DMS 273 (cell line): Measurements from ENCODE around the gene LHFPL2.
"Not testable (repeated sequence)": the region's sequence is repeated elsewhere in the genome, so short reads cannot be mapped to it uniquely, and the experiment has no call there.

Experiments used
- DNase-seq: peaks from one replicate; lab custom pipeline; 2025; ENCODE audit not compliant: unreplicated experiment; lab: John Stamatoyannopoulos, UW

Gene LHFPL2

GRCh38 chr5:78648359-78649210 lies at the start of gene LHFPL2:
Gene LHFPL2 (minus strand): TSS chr5:78648772. CDS start chr5:78510213, 138,559 bp downstream.
- peak; percentile 89 for DNase-seq

DNA sequence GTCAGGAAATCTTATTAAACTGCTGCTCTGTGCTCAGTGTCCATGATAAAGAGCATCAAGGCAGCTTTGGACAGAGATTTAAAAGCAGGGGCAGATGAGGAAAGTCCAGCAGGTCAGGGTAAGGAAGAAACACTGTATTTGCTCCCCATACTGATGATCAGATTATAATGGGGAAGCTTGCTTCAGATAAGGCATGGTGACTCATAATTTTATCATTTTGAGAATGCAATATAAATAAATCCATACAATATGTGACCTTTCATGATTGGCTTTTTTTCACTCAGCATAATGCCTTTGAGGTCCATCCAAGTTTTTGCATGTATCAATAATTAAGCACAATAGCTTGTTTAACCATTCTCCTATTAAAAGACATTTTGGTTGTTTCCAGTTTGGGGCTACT lies 48.1 kb upstream of the LHFPL2 start:
- DNase-seq, result no peak

DNA sequence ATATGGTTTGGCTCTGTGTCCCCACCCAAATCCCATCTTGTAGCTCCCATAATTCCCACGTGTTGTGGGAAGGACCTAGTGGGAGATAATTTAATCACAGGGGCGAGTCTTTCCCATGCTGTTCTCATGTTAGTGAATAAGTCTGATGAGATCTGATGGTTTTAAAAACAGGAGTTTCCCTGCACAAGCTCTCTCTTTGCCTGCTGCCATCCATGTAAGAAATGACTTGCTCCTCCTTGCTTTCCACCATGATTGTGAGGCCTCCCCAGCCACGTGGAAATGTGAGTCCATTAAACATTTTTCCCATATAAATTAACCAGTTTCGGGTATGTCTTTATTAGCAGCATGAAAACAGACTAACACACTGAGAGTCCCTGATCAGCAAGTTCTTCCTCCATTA lies 47.5 kb upstream of the LHFPL2 start:
- DNase-seq, result not testable (repeated sequence)

DNA sequence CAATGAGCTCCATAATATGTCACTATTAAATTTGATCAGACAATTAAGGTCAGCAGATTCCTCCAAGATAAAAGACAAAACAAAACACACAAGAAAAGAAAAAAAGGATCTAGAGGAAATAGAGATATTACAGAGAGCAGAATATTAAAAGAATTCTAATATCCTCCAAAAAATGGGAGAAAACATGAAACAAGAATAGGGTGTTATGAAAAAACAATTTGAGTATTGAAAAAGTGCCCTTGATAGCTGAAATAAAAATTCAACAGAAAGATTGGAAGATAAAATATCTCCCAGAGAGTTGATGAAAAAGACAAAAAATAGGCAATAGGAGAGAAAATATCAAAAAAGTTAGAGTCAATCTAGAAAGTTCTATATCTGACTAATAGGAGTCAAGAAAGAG lies 44.8 kb upstream of the LHFPL2 start:
- DNase-seq, result no peak

DNA sequence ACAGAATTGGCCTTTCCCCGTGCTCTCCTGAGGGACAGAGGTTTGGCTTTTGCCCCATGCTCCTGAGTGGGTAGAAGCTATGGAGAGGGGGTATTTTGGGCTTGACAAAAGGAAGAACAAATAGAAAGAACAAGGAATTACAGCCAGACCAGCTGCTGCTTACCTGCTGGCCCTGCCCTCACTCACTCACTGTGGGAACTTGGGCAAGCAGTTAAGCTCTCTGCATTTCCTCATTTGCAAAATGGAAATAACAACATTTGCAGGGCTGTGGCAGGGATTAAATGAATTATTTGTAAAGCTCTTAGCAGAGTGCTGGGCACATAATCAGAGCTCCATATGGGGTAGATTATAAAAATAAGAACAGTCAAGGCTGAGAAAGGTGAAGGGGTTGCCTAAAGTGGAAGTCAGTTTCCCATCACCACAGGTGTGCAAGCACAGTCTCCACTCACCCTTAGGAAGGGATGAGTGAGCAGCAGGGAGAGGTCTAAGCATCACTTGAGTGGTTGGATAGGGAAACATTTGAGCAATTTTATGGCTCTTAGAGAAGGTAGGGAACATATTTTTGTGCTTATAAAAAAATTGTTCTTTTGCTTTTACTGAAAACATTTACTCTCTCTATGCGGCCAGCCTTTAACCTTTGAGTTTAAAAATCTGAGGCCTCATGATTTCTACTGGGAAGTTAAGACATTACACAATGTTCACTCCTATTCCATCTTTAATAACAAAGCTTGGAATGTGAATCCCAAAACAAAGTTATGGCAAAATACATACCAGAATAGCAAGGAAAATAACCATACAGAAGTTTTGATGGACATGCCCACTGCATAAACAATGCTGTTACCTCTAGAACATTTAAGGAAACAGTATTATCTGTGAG lies 42.8 kb upstream of the LHFPL2 start:
- no peak for DNase-seq

DNA sequence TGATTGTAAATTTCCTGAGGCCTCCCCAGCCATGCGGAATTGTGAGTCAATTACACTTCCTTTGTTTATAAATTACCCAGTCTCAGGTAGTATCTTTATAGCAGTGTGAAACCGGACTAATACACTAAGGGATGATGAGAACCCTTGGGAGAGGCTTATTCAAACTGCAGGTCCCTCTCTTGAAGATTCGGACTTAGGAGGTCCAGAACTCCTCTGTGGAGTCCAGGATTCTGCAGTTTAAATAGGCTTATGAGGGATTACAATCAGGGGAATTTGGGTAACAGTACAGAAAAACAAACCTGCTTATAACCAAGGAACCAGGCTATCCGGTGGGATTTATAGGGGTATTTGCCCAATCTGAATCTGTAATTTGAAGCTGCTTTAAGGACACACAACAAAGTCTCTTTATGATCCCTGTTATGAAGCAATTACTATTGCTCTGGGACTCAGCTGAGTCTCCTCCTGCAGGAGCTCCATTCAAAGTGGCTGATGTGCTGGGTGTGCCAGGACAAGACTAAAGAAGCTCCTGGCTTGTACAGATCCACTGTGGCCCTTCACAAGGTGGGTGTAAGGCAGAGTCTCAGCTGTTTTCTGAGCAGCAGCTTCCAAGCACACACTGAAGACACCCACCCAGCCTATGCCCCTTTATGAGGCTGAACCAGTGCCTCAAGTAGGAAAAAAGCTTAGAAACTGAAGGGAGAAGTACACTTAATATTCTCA lies 41.8 kb upstream of the LHFPL2 start:
- DNase-seq, result no peak

DNA sequence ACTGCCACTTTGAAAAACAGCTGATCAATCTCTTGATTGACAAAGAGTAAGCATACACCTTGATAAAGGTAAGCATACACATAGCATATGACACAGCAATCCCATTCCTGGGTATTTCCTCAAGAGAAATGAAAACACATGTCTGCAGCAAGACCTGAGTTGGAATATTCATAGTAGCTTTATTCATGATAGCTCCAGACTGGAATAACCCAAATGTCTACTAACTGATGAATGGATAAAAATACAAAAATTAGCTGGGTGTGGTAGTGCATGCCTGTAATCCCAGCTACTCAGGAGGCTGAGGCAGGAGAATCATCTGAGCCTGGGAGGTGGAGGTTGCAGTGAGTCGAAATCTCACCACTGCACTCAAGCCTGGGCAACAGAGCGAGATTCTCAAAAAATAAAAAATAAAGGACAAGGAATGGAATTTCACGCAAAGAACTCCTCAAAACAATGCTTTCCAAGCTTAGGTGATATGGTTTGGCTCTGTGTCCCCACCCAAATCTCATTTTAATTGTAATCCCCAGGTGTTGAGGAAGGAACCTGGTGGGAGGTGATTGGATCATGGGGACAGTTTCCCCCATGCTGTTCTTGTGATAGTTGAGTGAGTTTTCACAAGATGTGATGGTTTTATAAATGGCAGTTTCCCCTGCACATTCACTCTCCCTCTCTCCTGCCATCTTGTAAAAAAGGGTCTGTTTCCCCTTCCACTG lies 41.1 kb upstream of the LHFPL2 start:
- DNase-seq, result no peak

DNA sequence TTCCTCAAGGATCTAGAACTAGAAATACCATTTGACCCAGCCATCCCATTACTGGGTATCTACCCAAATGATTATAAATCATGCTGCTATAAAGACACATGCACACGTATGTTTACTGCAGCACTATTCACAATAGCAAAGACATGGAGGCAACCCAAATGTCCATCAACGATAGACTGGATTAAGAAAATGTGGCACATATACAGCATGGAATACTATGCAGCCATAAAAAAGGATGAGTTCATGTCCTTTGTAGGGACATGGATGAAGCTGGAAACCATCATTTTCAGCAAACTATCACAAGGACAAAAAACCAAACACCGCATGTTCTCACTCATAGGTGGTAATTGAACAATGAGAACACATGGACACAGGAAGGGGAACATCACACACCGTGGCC lies 38.9 kb upstream of the LHFPL2 start:
- DNase-seq, result not testable (repeated sequence)

- not testable (repeated sequence) for DNase-seq
These were observed 35.3 kb upstream of the LHFPL2 start for GRCh38 chr5:78683905-78684304.

- no peak for DNase-seq
These were observed 31.3 kb upstream of the LHFPL2 start for GRCh38 chr5:78679905-78680304.

DNA sequence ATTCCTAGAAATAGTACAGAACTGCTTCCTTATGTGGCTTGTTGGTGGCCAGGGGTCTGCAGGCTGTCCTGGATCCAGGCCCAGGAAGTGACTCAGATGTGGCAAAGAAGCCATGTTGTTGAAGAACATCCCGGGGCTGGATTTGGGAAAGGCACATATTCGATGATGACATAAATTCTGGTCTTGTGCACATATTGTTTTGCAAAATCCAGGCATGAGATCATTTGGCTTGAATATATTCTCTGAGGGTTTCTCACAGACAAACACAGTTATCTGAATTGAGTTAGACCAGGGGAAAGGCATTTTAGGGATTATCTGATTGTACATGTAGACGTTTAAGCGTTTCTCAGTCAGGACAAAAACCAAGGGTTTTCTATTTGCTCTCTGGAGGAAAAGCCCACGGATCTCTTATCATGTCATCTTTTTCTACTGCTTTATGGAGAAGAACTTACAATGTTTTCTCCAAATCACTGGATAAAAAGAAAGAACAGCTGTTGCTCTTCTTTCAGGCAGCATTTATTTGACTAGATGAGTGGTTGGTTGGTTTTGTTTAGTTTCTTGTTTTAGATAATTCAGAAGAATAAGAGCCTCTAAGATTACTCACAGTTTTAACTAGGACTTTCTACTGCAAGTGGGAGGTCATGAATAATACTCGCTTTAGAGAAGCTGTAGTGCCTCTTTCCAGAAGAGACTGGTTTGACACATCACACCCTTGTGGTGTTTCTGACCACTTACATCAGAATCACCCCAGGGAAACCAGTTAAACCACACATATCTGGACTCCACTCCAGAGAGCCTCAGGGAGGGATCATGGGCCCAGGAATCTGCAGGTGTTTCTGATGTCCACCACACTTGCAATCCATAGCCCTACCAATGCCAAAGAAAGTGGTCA lies 29.5 kb upstream of the LHFPL2 start:
- peak; percentile 10 for DNase-seq

- DNase-seq, result no peak
These were observed 27.6 kb upstream of the LHFPL2 start for GRCh38 chr5:78675956-78676730.

DNA sequence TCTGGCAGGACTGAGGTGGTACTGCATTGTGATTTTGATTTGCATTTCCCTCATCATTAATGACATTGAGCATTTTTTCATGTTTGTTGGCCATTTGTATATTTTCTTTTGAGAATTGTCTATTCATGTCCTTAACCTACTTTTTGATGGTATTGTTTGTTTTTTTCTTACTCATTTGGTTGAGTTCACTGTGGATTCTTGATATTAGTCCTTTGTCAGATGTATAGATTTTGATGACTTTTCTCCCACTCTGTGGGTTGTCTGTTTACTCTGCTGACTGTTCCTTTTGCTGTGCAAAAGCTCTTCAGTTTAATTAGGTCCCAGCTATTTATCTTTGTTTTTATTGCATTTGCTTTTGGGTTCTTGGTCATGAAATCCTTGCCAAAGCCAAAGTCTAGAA lies 25.3 kb upstream of the LHFPL2 start:
- DNase-seq, result not testable (repeated sequence)

DNA sequence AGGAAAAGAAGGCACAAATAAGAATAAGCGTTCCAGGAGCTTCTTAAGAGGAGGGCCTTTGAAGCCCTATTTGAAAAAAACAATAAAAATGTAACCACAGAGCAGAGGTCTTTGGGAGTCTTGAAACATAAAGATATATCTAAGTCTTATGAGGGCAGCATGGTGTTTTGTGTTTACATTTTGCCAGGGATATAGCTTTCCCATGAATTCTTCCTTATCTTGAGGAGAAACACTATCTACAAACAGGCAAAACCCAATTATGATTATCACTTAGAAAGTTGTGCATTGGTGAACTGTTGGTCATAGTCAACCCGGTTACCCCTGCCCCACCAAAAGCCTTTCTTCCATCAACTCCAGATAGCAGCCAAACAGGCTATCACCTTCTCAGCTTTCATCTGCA lies 23.6 kb upstream of the LHFPL2 start:
- DNase-seq, result no peak

DNA sequence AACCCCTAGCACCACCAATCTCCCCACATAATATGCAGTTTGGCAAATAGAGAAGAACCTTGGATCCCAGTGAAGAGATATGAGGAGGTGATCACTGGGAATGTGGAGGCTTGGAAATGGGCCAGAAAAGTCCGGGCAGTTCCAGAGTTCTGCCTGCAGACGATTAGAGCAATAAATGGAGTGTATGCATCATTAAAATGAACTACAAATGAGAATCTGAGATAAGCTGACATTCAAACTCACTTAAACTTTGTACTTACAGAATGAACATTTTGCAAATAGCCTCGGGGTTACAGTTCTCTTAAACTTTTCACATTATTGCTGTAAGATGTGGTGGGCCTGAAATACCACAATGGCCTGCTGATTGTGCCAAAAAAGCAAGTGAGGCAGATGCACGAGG lies 23.0 kb upstream of the LHFPL2 start:
- peak; percentile 15 for DNase-seq

DNA sequence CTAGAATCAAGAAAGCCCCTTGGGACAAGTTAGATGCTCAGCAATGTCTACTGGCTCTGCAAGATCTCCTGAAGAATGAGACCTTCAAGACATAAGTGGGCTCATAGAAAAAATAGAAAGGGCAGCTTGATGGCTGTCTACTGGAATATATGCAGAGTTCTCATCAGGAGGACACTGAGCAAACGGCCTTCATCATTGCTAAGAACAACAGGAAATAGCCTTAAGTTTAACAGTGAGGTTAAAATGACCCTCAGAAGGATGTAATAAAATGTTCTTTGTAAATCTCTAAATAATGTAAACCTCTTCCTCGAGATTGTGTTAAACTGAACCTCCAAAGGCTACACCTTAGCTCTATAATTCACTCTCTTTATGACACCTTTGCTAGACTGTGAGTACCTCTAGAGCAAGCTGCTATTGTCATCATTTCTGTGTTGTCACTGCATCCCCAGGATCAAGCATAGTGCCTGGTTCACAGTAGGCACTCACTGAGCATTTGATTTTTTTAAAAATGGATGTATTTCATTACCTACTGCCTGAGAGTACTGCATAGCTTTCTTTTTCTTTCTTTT lies 22.2 kb upstream of the LHFPL2 start:
- no peak for DNase-seq

GRCh38 chr5:78669331-78669730 lies 20.8 kb upstream of the LHFPL2 start:
- no peak for DNase-seq

- no peak for DNase-seq
These were observed 19.0 kb upstream of the LHFPL2 start for GRCh38 chr5:78667461-78668103.
